GM10847 (cell line): ENCODE measurements around the gene CYSRT1.

ENCODE experiments used
- POLR2A ChIP-seq: IDR thresholded peaks from 2 replicates; pipeline ENCODE4 v1.6.1; 2011; ENCODE audit not compliant: insufficient read length; ENCODE audit errors: extremely low read depth

CYSRT1 gene

GRCh38 chr9:137224830-137225694, at the start of gene CYSRT1:
TSS of gene CYSRT1 (plus strand) at chr9:137225174. CDS start at chr9:137225622, 448 bp downstream.
- no peak for TF ChIP-seq POLR2A

DNA sequence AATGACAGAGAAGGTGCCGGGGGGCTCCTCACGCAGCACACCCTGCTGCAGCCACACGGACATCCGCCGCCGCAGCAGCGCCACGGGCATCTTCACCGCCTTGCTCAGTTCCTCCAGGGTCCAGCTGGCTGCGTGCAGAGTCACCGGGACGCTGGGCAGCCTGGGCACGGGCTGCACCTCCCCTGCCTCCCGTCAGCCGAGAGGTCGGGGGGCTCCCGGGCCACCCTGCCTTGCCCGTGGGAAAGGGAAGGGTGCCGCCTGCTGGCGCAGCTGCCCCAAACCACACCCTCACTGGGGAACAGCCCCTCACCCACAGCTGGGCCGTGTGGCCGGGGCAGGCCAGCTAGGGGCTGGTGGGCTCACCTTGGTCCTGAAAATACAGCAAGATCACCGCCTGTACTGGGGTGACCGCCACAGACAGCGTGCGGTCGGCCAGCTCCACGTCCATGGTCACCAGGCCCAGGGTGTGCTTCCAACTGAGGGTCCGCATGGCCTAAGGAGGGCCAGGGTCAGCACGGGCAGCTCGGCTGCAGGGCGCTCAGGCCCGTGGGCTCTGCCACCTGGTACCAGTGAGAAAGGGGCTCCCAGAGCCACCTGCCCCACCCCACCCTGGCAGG, 49.5 kb upstream of the CYSRT1 start:
- TF ChIP-seq POLR2A, result no peak

GRCh38 chr9:137176302-137177182, 48.4 kb upstream of the CYSRT1 start:
- TF ChIP-seq POLR2A, result no peak

- TF ChIP-seq POLR2A, result no peak
Measured at GRCh38 chr9:137178201-137178938, 46.6 kb upstream of the CYSRT1 start.

DNA sequence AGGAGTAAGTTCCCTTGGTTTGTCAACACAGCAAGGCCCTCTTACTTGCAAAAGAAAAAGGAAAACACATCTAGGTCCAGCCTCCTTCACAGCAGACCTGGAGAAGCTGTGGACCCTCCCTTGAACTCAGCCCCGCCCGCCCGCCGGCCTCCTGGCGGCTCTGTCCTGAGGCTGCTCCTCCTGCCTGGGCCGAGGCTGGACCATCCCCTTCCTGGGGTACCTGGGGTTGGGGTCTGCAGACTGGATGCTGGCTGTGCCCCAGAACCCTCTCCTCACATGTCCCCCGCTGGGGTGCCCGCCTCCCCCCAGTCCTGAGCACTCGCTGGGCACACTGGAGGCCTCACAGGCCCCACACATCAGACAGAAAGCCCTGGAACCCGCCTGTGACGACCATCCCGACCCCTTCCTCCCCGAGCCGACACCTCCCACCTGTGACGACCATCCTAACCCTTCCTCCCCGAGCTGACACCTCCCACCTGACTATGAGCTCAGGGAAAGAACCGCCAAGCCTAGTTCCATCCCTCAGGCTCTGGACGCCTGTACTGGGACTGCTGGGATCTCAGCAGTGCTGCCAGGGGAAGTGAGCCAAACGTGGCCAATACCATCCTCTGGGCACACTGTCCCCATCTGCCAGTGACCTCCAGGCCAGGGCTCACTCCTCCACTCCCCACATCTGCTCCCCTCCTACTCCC, 45.9 kb upstream of the CYSRT1 start:
- TF ChIP-seq POLR2A, result no peak

- TF ChIP-seq POLR2A, result no peak
Measured at GRCh38 chr9:137179761-137180160, 45.2 kb upstream of the CYSRT1 start.

DNA sequence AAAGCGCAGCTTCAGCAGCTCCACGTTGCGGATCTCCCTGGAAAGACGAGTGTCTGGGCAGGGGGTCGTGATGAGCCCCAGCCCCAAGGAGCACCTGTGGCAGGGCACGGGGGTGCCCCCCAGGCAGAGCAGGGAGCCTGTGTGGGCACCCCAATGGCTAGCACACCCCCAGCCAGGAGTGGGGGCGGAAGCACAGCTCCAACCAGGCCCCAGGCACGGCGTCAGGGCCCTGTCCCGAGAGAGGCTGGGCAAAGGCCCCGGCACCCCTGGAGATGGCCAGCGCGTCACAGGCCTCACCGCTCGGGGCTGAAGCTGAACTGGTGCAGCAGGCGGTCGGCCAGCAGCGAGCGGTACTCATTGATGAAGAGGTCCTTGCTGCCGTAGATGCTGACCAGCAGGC, 44.5 kb upstream of the CYSRT1 start:
- no peak for TF ChIP-seq POLR2A

GRCh38 chr9:137181680-137182079, 43.3 kb upstream of the CYSRT1 start:
- TF ChIP-seq POLR2A, result no peak

DNA sequence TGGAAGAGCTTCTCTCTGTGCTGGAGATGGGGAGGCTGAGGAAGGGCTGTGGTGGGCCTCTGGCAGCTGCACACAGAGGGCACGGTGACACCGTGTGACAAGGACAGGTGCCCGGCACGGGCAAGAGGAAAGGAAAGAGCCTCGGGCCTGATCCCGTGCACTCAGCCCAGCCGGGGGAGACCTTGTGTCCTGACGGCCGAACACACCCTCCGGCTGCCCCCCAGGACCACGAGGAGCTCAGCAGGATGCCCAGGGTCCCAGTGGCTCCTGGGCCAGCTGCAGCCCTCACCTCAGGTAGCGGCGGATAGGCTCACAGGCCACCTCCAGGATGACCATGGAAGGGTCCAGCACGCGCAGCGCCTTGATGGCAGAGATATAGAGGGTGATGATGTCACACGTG, 42.1 kb upstream of the CYSRT1 start:
- TF ChIP-seq POLR2A, result no peak

DNA sequence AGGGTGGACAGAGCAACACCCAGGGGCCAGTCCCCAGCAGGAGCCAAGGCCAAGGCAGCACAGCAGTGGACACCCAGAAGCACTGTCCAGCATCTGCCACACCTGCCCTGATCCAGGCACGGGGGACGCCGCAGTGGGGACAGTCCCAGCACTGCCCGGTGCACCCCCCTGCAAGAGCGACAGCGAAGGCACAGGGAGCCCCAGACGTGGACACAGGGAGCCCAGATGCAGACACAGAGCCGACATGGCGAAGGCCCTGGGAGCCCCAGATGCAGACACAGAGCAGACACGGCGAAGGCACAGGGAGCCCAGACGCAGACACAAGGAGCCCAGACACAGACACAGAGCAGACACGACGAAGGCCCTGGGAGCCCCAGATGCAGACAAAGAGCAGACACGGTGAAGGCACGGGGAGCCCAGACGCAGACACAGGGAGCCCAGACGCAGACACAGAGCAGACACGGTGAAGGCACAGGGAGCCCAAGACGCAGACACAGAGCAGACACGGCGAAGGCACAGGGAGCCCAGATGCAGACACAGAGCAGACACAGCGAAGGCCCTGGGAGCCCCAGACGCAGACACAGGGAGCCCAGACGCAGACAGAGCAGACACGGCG, 40.9 kb upstream of the CYSRT1 start:
- TF ChIP-seq POLR2A, result no peak

GRCh38 chr9:137184881-137185660, 39.9 kb upstream of the CYSRT1 start:
- TF ChIP-seq POLR2A, result no peak

DNA sequence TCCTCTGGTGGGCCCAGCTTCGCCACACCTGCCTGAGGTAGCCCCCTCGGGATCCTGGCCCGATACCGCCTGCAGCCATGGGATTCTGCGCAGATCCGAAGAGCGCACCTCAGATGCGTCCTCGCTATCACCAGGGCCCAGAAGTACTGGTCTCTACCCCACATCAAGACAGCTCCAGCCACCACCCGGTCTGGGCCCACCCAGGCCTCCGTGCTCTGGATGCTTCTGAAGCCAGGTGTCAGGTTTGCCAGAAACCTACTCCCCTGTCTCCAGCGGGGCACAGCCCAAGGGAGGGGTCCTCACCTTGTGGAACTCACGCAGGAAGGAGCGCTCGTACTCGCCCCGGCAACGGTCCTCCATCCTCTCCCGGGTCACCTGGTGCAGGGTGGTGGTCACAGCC, 39.1 kb upstream of the CYSRT1 start:
- no peak for TF ChIP-seq POLR2A

GRCh38 chr9:137186385-137186784, 38.6 kb upstream of the CYSRT1 start:
- TF ChIP-seq POLR2A, result no peak
